CD4-positive, alpha-beta T cell treated with Interleukin-17A for 4 hours (primary cell): ENCODE data around the gene ARL4A.
"Not testable (repeated sequence)": the region's sequence is repeated elsewhere in the genome, so short reads cannot be mapped to it uniquely, and the experiment has no call there.

ENCODE experiments used
- DNase-seq: peaks from one replicate; pipeline ENCODE4 v3.0.0-alpha.2; 2020; ENCODE audit warnings: mixed read lengths

ARL4A gene

GRCh38 chr7:12686891-12687717 lies at the start of gene ARL4A:
ARL4A (plus strand) TSS chr7:12687633; CDS start chr7:12688255, 622 bp downstream.
- peak; percentile 93 for DNase-seq

GRCh38 chr7:12637819-12638592 lies 49.4 kb upstream of the ARL4A start:
- DNase-seq = no peak

DNA sequence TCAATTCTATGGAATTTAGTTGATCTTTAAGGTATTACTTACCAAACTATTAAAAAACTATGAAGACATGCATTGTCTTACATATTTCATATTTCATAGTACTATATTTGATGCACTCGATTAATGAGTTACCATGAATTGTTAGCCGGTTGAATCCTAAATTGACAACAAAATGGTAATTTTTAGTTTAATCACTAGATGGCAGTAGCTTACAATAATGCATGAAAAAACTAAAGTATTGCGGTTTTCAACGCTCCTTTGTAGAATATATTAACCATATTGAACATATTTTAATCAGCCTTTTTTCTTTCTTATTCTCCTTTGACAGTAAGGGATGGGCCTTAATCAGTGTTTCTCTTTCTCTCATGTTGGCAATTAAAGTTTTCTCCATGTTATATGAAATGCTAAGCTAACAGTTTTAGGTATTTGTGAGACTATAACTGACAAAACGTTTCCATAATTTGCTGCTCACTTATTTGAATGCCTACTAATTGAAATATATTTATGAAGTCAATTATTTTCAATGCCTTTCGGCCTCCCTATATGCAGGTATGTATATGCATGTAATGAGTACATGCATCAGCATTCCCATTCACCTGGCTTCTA lies 48.5 kb upstream of the ARL4A start:
- no peak for DNase-seq

DNA sequence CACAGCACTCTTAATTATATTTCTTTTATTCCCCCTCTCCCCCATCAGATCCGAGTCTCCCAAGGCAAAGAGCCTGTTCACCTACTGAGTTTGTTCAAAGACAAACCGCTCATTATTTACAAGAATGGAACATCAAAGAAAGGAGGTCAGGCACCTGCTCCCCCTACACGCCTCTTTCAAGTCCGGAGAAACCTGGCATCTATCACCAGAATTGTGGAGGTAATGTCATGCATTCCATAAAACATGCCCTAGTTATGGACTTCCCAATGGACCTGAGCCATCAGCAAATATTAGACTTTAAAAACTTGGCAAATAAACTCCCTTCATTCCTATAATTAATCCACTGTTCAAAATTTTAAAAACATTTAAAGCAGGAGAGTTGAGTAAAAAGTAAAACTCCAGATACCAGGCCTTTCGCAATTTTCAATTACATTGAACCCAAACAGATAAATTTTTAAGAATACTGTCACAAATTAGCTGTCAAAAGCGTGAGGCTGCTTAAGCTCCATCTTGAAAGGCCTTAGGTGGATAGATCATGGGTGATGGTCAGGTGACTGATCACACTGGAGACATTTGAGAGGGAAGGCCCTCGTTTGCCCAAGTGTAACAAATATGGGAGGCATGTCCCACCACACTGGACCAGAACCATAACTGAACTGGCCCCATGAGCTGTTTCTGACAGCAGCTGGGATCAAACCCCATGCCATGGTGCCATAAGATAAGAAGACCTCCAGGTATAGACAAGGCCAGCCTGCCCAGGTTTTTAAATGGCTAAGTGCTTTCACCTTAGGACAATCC lies 46.9 kb upstream of the ARL4A start:
- no peak for DNase-seq

GRCh38 chr7:12641196-12641595 lies 46.2 kb upstream of the ARL4A start:
- no peak for DNase-seq

GRCh38 chr7:12642508-12642907 lies 44.9 kb upstream of the ARL4A start:
- DNase-seq = no peak

DNA sequence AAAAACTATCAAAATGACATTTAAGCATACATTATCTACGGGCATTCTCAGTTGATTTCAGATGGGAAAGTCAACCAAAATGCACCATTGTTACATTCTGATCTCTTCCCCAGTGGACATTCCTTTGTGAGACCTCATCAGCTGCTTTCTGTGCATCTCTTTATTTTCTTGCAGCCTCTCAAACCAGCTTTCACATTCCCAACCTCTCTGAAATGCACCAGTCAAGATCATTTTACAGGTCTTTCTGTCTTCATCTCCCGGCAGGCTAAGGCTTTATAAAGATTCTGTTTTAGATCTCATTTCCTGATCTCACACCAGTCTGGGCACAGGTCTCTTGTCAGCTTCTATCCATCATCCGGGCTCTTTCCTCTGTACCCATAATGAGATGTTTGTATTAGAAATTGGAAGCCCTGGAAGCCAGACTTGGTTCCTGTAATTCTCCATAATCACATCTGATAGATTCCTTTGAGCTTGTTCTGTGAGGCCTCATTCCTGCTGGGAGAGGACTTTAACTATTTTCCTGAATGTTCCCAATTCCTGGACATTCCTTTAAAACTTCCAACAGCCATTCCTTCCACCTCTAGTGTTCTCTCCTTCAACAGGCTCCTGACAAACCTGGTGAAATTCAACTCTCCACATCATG lies 44.3 kb upstream of the ARL4A start:
- no peak for DNase-seq

DNA sequence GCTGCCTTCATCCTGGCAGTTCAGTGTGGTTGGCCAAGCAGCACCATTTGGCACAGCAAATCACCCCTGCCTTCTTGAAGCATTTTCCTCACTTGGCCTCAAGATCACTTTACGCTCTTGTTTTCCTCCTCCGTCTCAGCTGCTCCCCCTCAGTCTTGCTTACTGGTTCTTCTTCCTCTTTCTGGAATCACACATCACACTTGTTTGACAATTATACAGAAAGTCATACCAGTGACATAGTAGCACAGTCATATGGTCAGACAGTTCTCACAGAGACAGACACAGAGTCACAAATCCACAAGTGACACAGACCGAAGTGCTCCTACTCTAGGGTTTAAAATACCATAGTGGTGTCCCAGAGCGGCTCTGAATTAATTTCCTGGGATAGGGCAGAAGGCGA lies 43.8 kb upstream of the ARL4A start:
- DNase-seq = no peak

- not testable (repeated sequence) for DNase-seq
Measured at GRCh38 chr7:12645212-12645611, 42.2 kb upstream of the ARL4A start.

DNA sequence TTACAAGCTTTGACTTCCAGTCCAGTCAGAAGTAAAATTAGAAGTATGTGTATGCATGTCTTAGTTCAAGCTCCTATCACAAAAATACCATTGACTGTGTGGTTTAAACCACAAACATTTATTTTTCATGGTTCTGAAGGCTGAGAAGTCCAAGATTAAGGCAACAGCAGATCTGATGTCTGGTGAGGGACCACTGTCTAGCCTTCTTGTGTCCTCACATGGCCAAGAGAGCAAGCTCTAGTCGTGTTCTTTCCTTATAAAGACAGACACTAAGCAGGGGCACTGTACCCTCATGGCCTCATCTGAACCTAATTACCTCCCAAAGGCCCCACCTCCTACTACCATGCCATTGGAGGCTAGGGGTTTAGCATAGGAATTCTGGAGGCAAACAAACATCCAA lies 41.3 kb upstream of the ARL4A start:
- DNase-seq = no peak

DNA sequence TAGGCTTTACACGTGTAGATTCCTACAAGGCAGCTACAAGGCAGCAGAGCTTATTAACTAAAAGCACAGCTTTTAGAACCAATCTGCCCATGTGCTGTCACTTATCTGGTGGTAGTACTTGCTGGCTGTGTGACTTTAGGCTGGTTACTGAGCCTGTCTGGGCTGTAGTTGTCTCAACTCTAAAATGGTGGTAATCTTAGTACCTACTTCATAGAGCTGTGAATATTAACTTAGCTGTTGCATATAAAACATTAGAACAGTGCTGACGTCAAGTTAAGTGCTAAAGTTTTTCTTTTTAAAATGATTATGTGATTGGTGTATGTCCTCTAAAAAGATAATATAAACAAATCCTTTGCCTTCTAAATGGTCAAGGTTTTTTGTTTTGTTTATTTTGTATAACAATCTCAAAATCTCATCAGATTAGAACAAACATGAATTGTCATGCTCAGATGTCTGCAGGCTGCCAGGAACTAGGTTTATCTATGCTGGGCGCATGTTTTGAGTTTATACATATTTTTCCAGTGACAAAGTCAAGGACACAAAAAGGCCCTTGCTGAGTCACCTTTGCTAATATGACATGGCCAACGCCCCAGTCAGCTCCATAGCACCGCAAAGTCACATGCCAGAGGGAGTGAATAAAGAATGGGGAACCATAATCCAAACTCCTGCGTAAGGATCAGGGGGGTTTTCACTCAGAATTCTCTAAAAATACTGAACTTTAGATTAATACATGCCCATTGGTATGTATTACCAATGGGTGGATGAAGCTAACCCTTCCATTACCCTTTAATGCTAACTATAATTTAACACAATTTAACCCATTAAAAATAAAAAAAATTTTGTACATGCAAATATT lies 39.8 kb upstream of the ARL4A start:
- no peak for DNase-seq

GRCh38 chr7:12648704-12649261 lies 38.6 kb upstream of the ARL4A start:
- DNase-seq = no peak

DNA sequence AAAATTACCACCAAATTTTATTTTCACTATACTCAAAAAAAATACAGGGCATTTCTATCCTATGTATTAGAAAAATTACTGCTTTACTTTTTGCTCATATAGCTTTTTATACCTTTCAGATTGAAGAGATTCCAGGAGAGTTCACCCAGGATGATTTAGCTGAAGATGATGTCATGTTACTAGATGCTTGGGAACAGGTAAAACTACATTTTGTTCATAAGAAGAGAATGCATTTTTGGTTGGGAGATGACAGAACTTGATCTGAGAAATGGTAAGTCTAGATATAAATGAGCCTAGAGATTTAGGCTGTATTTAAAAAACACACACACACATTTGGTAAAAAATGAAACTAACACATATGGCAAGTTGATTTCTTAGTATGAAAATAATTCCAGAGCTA lies 38.1 kb upstream of the ARL4A start:
- DNase-seq = no peak

DNA sequence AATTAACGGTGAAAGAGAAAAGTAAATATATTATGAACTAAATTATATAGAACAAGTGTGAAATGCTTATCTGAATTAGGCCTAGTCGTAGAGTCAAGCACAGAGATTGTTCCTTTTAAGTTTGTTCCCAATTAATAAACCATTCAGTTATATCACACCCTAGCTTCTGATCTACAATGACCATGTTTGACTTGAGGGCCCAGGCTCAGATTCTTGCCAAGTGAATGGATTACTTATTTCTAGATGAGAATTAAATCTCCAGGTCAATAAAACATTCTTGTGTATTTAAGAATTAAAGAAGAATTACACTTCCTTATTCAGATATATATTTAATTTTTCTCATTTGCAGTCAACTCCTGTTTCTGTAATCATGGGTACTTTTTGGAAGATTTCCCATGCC lies 37.4 kb upstream of the ARL4A start:
- no peak for DNase-seq

- no peak for DNase-seq
Measured at GRCh38 chr7:12653110-12653509, 34.3 kb upstream of the ARL4A start.

DNA sequence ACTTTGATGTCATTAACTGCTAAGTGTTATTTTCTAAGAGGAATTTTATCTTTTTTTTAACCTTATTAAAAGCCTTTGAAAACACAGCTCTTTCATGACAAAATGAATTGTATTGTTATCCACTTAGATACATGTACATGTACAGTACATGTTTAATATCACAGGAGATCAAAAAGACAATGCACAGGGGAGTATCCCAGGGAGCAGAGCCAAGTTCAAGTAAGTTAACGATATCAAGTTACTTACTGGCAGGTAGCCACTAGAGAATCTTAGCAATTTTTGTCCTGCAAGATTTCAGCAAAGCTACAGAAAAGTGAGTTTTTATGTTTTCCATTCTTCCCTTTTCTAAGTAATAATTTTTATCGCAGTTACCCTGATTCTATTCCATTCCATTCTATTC lies 33.9 kb upstream of the ARL4A start:
- no peak for DNase-seq

DNA sequence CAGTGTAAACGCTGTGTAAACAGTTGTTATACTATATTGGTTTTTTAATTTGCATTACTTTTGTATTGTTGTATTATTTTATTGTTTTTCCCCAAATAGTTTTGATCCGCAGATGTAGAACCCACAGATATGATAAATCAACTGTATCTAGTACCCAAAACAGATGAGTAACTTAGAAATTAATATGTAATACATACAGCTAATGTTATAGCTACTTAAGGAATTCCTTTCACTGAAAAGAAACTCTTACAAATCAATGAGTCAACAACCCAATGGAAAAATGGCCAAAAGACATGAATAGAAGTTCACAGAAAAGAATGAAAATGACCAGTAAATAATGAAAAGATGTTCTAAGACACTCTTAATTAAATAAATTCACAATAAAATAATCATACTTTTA lies 32.3 kb upstream of the ARL4A start:
- DNase-seq = no peak

GRCh38 chr7:12660423-12660822 lies 27.0 kb upstream of the ARL4A start:
- DNase-seq = not testable (repeated sequence)

DNA sequence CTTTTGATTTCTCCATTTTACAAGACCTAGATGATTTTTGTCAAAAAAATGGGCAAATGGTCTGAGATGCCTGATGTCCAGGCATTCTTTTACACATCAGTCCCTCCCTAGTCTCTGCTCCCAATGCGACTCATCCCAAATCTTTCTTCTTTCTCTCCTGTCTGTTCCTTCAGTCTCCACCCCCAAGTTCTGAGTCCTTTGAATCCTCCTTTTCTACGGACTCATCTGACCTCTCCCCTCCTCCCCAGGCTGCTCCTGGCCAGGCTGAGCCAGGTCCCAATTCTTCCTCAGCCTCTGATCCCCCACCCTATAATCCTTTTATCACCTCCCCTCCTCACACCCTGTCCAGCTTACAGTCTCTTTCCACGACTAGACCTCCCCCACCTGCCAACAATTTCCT lies 26.4 kb upstream of the ARL4A start:
- not testable (repeated sequence) for DNase-seq

DNA sequence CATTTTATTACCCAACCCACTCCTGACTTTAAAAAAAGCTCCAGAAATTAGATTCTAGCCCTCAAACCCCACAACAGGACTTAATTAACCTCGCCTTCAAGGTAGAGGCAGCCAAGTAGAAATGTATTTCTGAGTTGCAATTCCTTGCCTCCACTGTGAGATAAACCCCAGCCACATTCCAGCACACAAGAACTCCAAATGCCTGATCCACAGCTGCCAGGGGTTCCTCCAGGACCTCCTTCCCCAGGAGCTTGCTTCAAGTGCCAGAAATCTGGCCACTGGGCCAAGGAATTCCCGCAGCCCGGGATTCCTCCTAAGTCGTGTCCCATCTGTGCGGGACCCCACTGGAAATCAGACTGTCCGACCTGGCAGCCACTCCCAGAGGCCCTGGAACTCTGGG lies 25.9 kb upstream of the ARL4A start:
- no peak for DNase-seq
